Ovary (tissue), 9 donors: ENCODE data around the gene MYRF. TPM values are rescaled to one million over a fixed set of nuclear protein-coding genes. Genes with fewer than 3 reads are reported as not detected.

ENCODE experiments used
- DNase-seq, 5 donors: peaks; one replicate each; pipeline ENCODE4 v3.0.0-alpha.2; 2019 to 2020
- H3K27ac ChIP-seq, 2 donors: fragments of 200-600 bp; one replicate each; pipeline versions ENCODE4 v1.5.1 to v1.8.0; 2019 to 2022
- H3K27me3 ChIP-seq: fragments of 200-600 bp; one replicate; pipeline ENCODE4 v1.8.0; 2022
- H3K36me3 ChIP-seq: fragments of 200-600 bp; sonication (generic); one replicate; pipeline ENCODE4 v1.5.1; 2019
- H3K4me1 ChIP-seq: one replicate; pipeline ENCODE4 v1.8.1; 2013; ENCODE audit warnings: mild to moderate bottlenecking, moderate library complexity; ENCODE audit not compliant: insufficient read depth
- H3K4me3 ChIP-seq: fragments of 200-600 bp; sonication (generic); one replicate; pipeline ENCODE4 v1.5.1; 2017
- H3K9me3 ChIP-seq, 2 donors: fragments of 200-600 bp in 1 of 2; sonication (generic) in 1 of 2; one replicate each; pipeline versions ENCODE4 v1.5.1 to v1.8.1; 2013 to 2019; ENCODE audit warnings: mild to moderate bottlenecking in 1 of 2, moderate library complexity in 1 of 2
- CTCF ChIP-seq, 3 donors: fragments of 450-650 bp in 2 of 3; fragments of 200-600 bp in 1 of 3; IDR thresholded peaks; one replicate each; pipeline versions ENCODE4 v1.5.1 to v1.8.0; 2016 to 2022; ENCODE audit warnings: antibody characterized with exemption in 3 of 3, mild to moderate bottlenecking in 1 of 3
- EP300 ChIP-seq: sonication (generic); formaldehyde crosslinking; IDR thresholded peaks from one replicate; pipeline ENCODE4 v1.6.1; 2017; ENCODE audit warnings: antibody characterized with exemption
- POLR2A ChIP-seq: fragments of 450-650 bp; IDR thresholded peaks from one replicate; pipeline ENCODE4 v1.6.1; 2017; ENCODE audit warnings: antibody characterized with exemption, mild to moderate bottlenecking, moderate library complexity
- WGBS, 3 donors: extraction: QIAGEN DNeasy Blood & Tissue Kit in 1 of 3; methylation state at CpG; one replicate each; pipeline versions ENCODE4 v1.1.5 to v1.1.7; 2013 to 2017; 5-methylcytosine and 5-hydroxymethylcytosine counted together
- intact Hi-C, 4 donors: fragments of 100-400 bp; cut with DNase I; formaldehyde crosslinking; loops; one replicate each; pipeline versions ENCODE4 v1.11.0 to v1.15.1; 2022 to 2023
- polyA plus RNA-seq, 2 donors: library from polyadenylated mRNA; stranded (reverse); fragments of 200-250 nt in 1 of 2; fragments of 350-450 nt in 1 of 2; fragmentation: Illumina TruSeq in 1 of 2; extraction: RNeasy Lipid Tissue Mini Kit (QIAGEN cat#74804) in 1 of 2; gene quantifications; one replicate each; pipeline ENCODE4 v1.2.3, GENCODE V29; 2013 to 2014
- total RNA-seq, 7 donors: library from RNA; depleted of rRNA in 2 of 7; stranded (reverse); fragments of >200 nt in 2 of 7; fragmentation: NEBNext Ultra II Directional in 3 of 7; extraction: Animal tissue kit (Norgen Biotek cat#: 25700) in 3 of 7; gene quantifications; one replicate each; pipeline versions ENCODE4 v1.1.0 to v1.2.4, GENCODE V29; 2016 to 2023
- donor health status: DM: no; HTN: no; CAD: no; lungs with moderate emphysema.
- donor health status: DM: no; HTN: no; CAD: no.
- donor health status: Bipolar disorder and iron deficiency.
- donor health status: DM: yes; HTN: yes; CAD: no.
- donor health status: DM: no; HTN: no; CAD: no.
- donor health status: DM: yes; HTN: yes; CAD: no.

MYRF gene
- total and polyA plus RNA-seq, 9 donors = 6.6 to 109 (median 23.3) TPM

- no peak for DNase-seq
- Histone ChIP-seq H3K27me3 (no peaks in the 10 kb centered on the region), H3K4me3 (no peak overlapping the region), H3K36me3 (no peaks in the 10 kb centered on the region), H3K4me1 (no peaks in the 10 kb centered on the region), H3K9me3 (no peaks in the 10 kb centered on the region), H3K27ac (no peak overlapping the region)
- intact Hi-C loops = no loop called here
- 75 to 78% (median 77%) methylated on average over 27 of the region's 27 CpGs for WGBS, 3 donors
- TF ChIP-seq EP300 = no peak
- no peak for TF ChIP-seq CTCF (IDR thresholded peaks at IDR 0.05)
These were observed 45.7 kb upstream of the MYRF start for GRCh38 chr11:61706452-61707400.

GRCh38 chr11:61707574-61707973, 44.9 kb upstream of the MYRF start:
- Histone ChIP-seq H3K4me3 (no peak overlapping the region), H3K36me3 (no peaks in the 10 kb centered on the region), H3K9me3 (no peaks in the 10 kb centered on the region), H3K27me3 (no peaks in the 10 kb centered on the region), H3K27ac (no peak overlapping the region), H3K4me1 (no peaks in the 10 kb centered on the region)
- WGBS, 3 donors = 91 to 97% (median 96%) methylated on average over 9 of the region's 9 CpGs
- TF ChIP-seq POLR2A = no peak
- no peak for TF ChIP-seq CTCF (IDR thresholded peaks at IDR 0.05)
- TF ChIP-seq EP300 = no peak
- intact Hi-C loops = no loop called here
- no peak for DNase-seq

GRCh38 chr11:61709110-61709509, 43.3 kb upstream of the MYRF start:
- intact Hi-C loops = no loop called here
- WGBS, 3 donors = 95 to 97% (median 96%) methylated on average over 7 of the region's 7 CpGs

GRCh38 chr11:61709572-61709971, 42.9 kb upstream of the MYRF start:
- TF ChIP-seq EP300 = no peak
- TF ChIP-seq POLR2A = no peak
- no peak for TF ChIP-seq CTCF (IDR thresholded peaks at IDR 0.05)
- no peak overlapping the region for H3K27ac ChIP-seq
- H3K9me3 ChIP-seq = no peaks in the 10 kb centered on the region
- no peaks in the 10 kb centered on the region for H3K4me1 ChIP-seq
- no peaks in the 10 kb centered on the region for H3K27me3 ChIP-seq
- H3K36me3 ChIP-seq = no peaks in the 10 kb centered on the region
- intact Hi-C loops = no loop called here
- no peak overlapping the region for H3K4me3 ChIP-seq
- 75 to 84% (median 80%) methylated on average over 7 of the region's 7 CpGs for WGBS, 3 donors
- no peak for DNase-seq

More at GRCh38 chr11:61709110-61709509, 43.3 kb upstream of the MYRF start:
- Histone ChIP-seq H3K4me3 (no peak overlapping the region), H3K27me3 (no peaks in the 10 kb centered on the region), H3K36me3 (no peaks in the 10 kb centered on the region), H3K4me1 (no peaks in the 10 kb centered on the region), H3K27ac (no peak overlapping the region), H3K9me3 (no peaks in the 10 kb centered on the region)
- no peak for DNase-seq
- no peak for TF ChIP-seq POLR2A

DNA sequence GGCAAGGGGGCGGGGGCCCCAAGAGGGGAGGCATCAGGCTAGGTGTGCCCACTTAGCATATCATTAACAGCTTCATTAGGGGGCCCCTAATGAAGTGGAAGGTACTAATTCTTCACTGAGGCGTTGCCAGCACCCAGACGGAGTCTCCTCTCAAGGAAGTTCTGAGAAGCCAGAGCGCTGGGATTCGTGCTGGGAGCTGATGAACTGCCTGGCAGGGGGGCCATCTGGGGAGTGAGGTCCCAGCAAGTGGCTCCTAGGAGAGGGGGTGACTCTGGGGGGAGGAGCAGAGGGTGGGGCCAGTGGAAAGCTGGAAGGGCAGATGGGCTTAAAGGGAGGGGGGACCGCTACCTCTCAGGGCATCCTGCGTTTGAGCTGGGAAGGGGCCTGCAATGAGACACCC, 42.4 kb upstream of the MYRF start:
- Histone ChIP-seq H3K9me3 (no peaks in the 10 kb centered on the region), H3K36me3 (no peaks in the 10 kb centered on the region), H3K4me3 (no peak overlapping the region), H3K27me3 (no peaks in the 10 kb centered on the region), H3K27ac (no peak overlapping the region), H3K4me1 (no peaks in the 10 kb centered on the region)
- no peak for DNase-seq
- no peak for TF ChIP-seq EP300
- no peak for TF ChIP-seq POLR2A
- TF ChIP-seq CTCF (IDR thresholded peaks at IDR 0.05) = no peak
- WGBS, 3 donors = 88 to 95% (median 89%) methylated on average over 6 to 7 of the region's 7 CpGs
- intact Hi-C loops = no loop called here
